PC-3 (cell line): ENCODE data around the gene LIPJ.

ENCODE experiments used
- EZH2phosphoT487 ChIP-seq: fragments of 300-600 bp; sonication (generic); IDR thresholded peaks from 2 replicates; pipeline ENCODE4 v1.6.1; 2018; ENCODE audit warnings: mild to moderate bottlenecking, antibody characterized with exemption, low read length, borderline replicate concordance
- TF ChIP-seq, protein P1 (sequence below): fragments of 300-600 bp; sonication (generic); conservative IDR thresholded peaks from 2 replicates; pipeline ENCODE4 v1.5.1; 2017; ENCODE audit warnings: antibody characterized with exemption, low read depth, mild to moderate bottlenecking, low read length

DNA sequence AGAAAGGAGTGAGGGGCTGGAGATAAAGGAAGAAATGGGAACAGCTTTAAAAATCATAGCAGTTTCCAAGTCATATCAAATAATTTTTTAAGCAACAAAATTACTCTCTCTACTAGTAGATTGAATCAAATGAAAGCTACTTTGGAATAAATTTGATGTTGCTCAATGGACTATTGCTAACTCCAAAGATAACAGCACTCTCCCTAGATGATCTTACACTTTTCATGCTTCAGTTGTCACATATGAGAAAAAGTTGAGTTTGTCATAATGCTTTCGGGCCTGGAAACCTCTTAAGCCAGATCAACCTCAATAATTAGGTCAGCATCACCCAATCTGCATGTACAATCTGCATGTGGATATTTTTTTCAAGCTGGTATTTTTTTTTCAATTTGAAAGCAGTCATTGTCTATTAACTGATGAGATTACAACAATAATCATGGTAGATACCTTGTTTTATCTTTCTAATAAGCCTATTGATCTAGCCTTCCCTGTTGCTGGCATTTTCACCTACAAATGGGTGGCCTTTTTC, 31.3 kb downstream of the LIPJ start:
- TF ChIP-seq, protein P1, sequence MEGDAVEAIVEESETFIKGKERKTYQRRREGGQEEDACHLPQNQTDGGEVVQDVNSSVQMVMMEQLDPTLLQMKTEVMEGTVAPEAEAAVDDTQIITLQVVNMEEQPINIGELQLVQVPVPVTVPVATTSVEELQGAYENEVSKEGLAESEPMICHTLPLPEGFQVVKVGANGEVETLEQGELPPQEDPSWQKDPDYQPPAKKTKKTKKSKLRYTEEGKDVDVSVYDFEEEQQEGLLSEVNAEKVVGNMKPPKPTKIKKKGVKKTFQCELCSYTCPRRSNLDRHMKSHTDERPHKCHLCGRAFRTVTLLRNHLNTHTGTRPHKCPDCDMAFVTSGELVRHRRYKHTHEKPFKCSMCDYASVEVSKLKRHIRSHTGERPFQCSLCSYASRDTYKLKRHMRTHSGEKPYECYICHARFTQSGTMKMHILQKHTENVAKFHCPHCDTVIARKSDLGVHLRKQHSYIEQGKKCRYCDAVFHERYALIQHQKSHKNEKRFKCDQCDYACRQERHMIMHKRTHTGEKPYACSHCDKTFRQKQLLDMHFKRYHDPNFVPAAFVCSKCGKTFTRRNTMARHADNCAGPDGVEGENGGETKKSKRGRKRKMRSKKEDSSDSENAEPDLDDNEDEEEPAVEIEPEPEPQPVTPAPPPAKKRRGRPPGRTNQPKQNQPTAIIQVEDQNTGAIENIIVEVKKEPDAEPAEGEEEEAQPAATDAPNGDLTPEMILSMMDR: no peak
- no peak for TF ChIP-seq EZH2phosphoT487
